ENCODE measurements around the gene FAM151A.

GRCh38 chr1:54610601-54611580 lies 12.4 kb downstream of the FAM151A start:
- TF ChIP-seq, protein P1, sequence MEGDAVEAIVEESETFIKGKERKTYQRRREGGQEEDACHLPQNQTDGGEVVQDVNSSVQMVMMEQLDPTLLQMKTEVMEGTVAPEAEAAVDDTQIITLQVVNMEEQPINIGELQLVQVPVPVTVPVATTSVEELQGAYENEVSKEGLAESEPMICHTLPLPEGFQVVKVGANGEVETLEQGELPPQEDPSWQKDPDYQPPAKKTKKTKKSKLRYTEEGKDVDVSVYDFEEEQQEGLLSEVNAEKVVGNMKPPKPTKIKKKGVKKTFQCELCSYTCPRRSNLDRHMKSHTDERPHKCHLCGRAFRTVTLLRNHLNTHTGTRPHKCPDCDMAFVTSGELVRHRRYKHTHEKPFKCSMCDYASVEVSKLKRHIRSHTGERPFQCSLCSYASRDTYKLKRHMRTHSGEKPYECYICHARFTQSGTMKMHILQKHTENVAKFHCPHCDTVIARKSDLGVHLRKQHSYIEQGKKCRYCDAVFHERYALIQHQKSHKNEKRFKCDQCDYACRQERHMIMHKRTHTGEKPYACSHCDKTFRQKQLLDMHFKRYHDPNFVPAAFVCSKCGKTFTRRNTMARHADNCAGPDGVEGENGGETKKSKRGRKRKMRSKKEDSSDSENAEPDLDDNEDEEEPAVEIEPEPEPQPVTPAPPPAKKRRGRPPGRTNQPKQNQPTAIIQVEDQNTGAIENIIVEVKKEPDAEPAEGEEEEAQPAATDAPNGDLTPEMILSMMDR (IDR thresholded peaks at IDR 0.05; ENCODE audit: low read length): no peak
- TF ChIP-seq EZH2 (optimal IDR thresholded peaks at IDR 0.05; ENCODE audit: low read depth, low read length) (no peak), EZH2phosphoT487 (IDR thresholded peaks at IDR 0.05; ENCODE audit: low read length) (no peak)
